GM23338 (cell line): ENCODE measurements around the gene KCNIP2.

Source experiments
- CREB1 ChIP-seq: fragments of 250-450 bp; sonication (Bioruptor Pico); IDR thresholded peaks from 2 replicates; pipeline ENCODE4 v1.5.0; 2020; ENCODE audit warnings: low read depth, mild to moderate bottlenecking, moderate library complexity
- CTCF ChIP-seq, 2 experiments: fragments of 200-600 bp in 1 of 2; sonication (generic) in 1 of 2; conservative IDR thresholded peaks; 2 replicates each; pipeline versions ENCODE4 v1.5.1 to v1.6.1; 2016 to 2017; ENCODE audit warnings: antibody characterized with exemption in 2 of 2, low read depth in 2 of 2, mild to moderate bottlenecking in 2 of 2, moderate library complexity in 1 of 2
- EZH2 ChIP-seq: fragments of 200-600 bp; sonication (generic); IDR thresholded peaks from one replicate; pipeline ENCODE4 v1.8.0; 2017; ENCODE audit warnings: antibody characterized with exemption, mild to moderate bottlenecking, low read depth; ENCODE audit not compliant: unreplicated experiment
- EZH2phosphoT487 ChIP-seq: fragments of 200-600 bp; sonication (generic); IDR thresholded peaks from one replicate; pipeline ENCODE4 v1.8.1; 2018; ENCODE audit warnings: antibody characterized with exemption; ENCODE audit not compliant: unreplicated experiment
- JUNB ChIP-seq: IDR thresholded peaks from one replicate; pipeline ENCODE4 v1.6.1; 2016; ENCODE audit warnings: antibody characterized with exemption; ENCODE audit not compliant: unreplicated experiment
- POLR2AphosphoS5 ChIP-seq: IDR thresholded peaks from 2 replicates; pipeline ENCODE4 v1.6.1; 2016; ENCODE audit warnings: antibody characterized with exemption, low read depth
- REST ChIP-seq: IDR thresholded peaks from one replicate; pipeline ENCODE4 v1.6.1; 2018; ENCODE audit warnings: antibody characterized with exemption; ENCODE audit not compliant: unreplicated experiment
- STAT1 ChIP-seq: IDR thresholded peaks from one replicate; pipeline ENCODE4 v1.6.1; 2016; ENCODE audit warnings: antibody characterized with exemption; ENCODE audit not compliant: unreplicated experiment
- ZNF114 ChIP-seq: fragments of 250-450 bp; sonication (Bioruptor Pico); IDR thresholded peaks from 2 replicates; pipeline ENCODE4 v1.5.0; 2020; ENCODE audit warnings: mild to moderate bottlenecking, moderate library complexity
- ZNF331 ChIP-seq: fragments of 250-450 bp; sonication (Bioruptor Pico); IDR thresholded peaks from 2 replicates; pipeline ENCODE4 v1.5.0; 2020; ENCODE audit warnings: low read depth, mild to moderate bottlenecking, moderate library complexity
- ZNF462 ChIP-seq: fragments of 250-450 bp; sonication (Bioruptor Pico); IDR thresholded peaks from 2 replicates; pipeline ENCODE4 v1.5.0; 2020; ENCODE audit warnings: mild to moderate bottlenecking, moderate library complexity

GRCh38 chr10:101816913-101817336, 26.7 kb downstream of the KCNIP2 start:
- TF ChIP-seq CTCF (conservative IDR thresholded peaks at IDR 0.05; ENCODE audit: low read depth in 2 of 2): no peak
- no peak for TF ChIP-seq EZH2
- no peak for TF ChIP-seq EZH2phosphoT487
- no peak for TF ChIP-seq ZNF331
- TF ChIP-seq JUNB: no peak
- no peak for TF ChIP-seq CREB1 (CRISPR knock-in tag)
- TF ChIP-seq STAT1: no peak
- TF ChIP-seq POLR2AphosphoS5: no peak
- no peak for TF ChIP-seq ZNF462 (CRISPR knock-in tag)
- no peak for TF ChIP-seq REST
- no peak for TF ChIP-seq ZNF114 (CRISPR knock-in tag)
